Upper lobe of right lung (tissue), 1 donor: Measurements from ENCODE around the gene PRKCA. TPM values are rescaled to one million over a fixed set of nuclear protein-coding genes. Genes with fewer than 3 reads are reported as not detected.

ENCODE experiments used
- ATAC-seq: fragments of 200-7000 bp; cut with Tn5 transposase; one replicate; pipeline ENCODE4 v1.9.1; 2020; ENCODE audit warnings: mild to moderate bottlenecking, moderate library complexity
- DNase-seq: peaks from one replicate; pipeline ENCODE4 v3.0.0-alpha.2; 2020
- H3K27ac ChIP-seq: fragments of 200-600 bp; one replicate; pipeline ENCODE4 v1.8.0; 2022
- H3K27me3 ChIP-seq: fragments of 200-600 bp; one replicate; pipeline ENCODE4 v1.8.0; 2022; ENCODE audit warnings: mild to moderate bottlenecking
- H3K36me3 ChIP-seq: fragments of 200-600 bp; one replicate; pipeline ENCODE4 v1.8.0; 2022
- H3K4me1 ChIP-seq: fragments of 200-600 bp; one replicate; pipeline ENCODE4 v1.8.0; 2022
- H3K4me3 ChIP-seq: fragments of 200-600 bp; one replicate; pipeline ENCODE4 v1.8.0; 2022; ENCODE audit warnings: mild to moderate bottlenecking
- H3K9me3 ChIP-seq: fragments of 200-600 bp; one replicate; pipeline ENCODE4 v1.8.0; 2022
- intact Hi-C: fragments of 100-400 bp; cut with DNase I; formaldehyde crosslinking; loops from one replicate; pipeline ENCODE4 v1.11.0; 2022
- total RNA-seq: library from RNA; stranded (reverse); fragmentation: NEBNext Ultra II Directional; extraction: Animal tissue kit (Norgen Biotek cat#: 25700); gene quantifications from one replicate; pipeline ENCODE4 v1.2.1, GENCODE V29; 2021
- TF ChIP-seq, protein P1 (sequence below): fragments of 200-600 bp; IDR thresholded peaks from one replicate; pipeline ENCODE4 v1.8.0; 2022; ENCODE audit warnings: antibody characterized with exemption
- donor health status: DM: no; HTN: yes; CAD: no; lungs with severe emphysema.

The PRKCA gene
- total RNA-seq, 1 donor from 2014 or later: 43.4 TPM

DNA sequence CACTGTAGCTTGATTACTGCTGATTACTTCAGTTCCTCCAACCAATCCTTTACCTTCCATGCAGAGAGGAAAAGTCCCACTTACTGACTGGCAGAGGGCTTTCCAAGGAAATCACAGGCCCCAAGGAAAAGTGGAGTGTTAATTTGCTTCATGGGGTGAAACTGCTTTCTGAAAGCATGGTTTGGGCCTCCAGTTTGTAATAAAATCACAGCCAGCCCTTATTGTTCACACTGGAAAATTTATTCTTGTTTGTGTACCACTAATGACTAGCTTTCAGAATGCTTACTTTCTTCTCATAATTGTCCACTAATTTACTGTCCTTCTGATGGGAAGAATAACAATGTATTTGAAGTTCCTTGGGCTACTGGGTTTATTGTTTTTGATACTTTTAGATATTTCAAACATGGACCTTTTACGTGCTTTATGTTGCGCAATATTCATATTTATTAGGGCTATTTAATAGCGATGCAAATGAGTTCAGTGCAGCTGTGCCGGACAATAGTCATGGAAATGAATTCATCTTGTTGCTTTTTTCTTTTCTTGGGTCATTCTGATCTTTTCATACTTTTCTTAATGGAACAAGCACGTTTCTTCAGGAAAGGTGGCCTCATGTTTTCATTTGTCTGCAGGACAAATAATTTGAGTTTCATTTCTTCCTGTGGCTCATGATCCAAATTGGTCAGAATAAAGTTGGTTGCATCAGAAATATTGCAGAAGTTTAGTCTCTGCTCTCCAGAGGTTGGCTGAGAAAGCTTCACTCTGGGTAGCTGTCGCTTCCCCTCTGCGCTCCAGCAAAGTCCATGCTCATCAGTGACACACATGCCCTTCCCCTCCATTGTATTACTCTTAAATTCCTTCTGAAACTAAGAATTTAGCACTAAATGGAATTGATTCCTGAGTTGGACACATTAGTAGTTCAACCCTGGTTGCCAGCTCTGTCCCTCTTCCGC, 128.7 kb downstream of the PRKCA start:
- Histone ChIP-seq H3K9me3 (no peaks in the 10 kb centered on the region), H3K4me1 (peaks cover 22% of the 10 kb centered on the region), H3K36me3 (no peaks in the 10 kb centered on the region), H3K4me3 (no peak overlapping the region), H3K27ac (peak overlapping the region; percentile 30), H3K27me3 (no peaks in the 10 kb centered on the region)
- peak; percentile 82 for ATAC-seq
- intact Hi-C loops: no loop called here
- DNase-seq: no peak
- TF ChIP-seq, protein P1, sequence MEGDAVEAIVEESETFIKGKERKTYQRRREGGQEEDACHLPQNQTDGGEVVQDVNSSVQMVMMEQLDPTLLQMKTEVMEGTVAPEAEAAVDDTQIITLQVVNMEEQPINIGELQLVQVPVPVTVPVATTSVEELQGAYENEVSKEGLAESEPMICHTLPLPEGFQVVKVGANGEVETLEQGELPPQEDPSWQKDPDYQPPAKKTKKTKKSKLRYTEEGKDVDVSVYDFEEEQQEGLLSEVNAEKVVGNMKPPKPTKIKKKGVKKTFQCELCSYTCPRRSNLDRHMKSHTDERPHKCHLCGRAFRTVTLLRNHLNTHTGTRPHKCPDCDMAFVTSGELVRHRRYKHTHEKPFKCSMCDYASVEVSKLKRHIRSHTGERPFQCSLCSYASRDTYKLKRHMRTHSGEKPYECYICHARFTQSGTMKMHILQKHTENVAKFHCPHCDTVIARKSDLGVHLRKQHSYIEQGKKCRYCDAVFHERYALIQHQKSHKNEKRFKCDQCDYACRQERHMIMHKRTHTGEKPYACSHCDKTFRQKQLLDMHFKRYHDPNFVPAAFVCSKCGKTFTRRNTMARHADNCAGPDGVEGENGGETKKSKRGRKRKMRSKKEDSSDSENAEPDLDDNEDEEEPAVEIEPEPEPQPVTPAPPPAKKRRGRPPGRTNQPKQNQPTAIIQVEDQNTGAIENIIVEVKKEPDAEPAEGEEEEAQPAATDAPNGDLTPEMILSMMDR: no peak

DNA sequence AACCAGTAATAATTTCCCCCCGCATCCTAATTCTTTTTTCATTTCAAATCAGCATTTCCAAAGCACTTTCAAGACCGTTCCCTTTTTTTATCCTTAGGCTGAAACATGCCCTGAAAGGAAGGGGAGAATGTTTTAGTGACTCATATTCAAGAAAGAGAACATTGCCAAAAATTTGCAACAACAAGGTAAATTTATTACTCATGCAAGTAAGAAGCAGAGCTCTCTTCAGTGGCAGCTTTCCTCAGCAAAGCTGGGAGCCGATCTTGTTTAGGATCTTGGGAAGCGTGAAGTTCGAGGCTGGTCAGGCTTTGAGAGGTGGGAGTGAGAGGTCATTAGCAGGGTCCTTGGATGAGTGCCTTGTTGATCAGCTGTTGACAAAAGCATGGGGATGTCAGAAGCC, 129.5 kb downstream of the PRKCA start:
- ATAC-seq (no peak), DNase-seq (no peak)
- no peaks in the 10 kb centered on the region for H3K9me3 ChIP-seq
- no peaks in the 10 kb centered on the region for H3K36me3 ChIP-seq
- TF ChIP-seq, protein P1: no peak
- H3K27me3 ChIP-seq: no peaks in the 10 kb centered on the region
- intact Hi-C loops: no loop called here
- no peak overlapping the region for H3K4me3 ChIP-seq
- no peak overlapping the region for H3K27ac ChIP-seq
- peaks cover 22% of the 10 kb centered on the region for H3K4me1 ChIP-seq

DNA sequence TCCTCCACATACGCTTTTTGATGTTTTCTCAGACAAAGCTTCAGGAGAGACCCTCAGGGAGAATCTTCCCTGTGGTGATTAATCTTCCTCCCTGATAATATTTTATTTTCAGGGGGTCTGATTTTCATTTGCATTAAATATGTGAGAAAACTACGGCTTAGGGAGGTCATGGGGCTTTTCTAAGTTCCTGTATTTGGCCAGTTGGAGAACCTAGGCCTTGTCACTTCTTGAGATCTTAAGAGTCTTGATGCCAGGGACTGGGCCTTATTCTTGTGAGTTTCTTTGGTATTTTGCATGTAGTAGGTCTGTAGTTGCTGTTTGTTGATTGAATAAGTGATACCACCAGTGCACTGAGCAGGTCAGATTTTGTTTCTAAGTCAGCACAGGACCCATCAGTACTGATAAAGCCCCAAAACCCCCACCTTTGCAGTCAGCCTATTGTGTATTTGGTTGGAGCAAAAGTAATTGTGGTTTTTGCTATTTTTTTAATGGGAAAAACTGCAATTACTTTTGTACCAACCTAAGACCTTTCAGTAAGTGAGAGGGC, 130.1 kb downstream of the PRKCA start:
- Histone ChIP-seq H3K36me3 (no peaks in the 10 kb centered on the region), H3K9me3 (no peaks in the 10 kb centered on the region), H3K4me1 (peaks cover 27% of the 10 kb centered on the region), H3K27ac (no peak overlapping the region), H3K27me3 (no peaks in the 10 kb centered on the region), H3K4me3 (no peak overlapping the region)
- intact Hi-C loops: no loop called here
- no peak for ATAC-seq
- DNase-seq: no peak
- TF ChIP-seq, protein P1: no peak

DNA sequence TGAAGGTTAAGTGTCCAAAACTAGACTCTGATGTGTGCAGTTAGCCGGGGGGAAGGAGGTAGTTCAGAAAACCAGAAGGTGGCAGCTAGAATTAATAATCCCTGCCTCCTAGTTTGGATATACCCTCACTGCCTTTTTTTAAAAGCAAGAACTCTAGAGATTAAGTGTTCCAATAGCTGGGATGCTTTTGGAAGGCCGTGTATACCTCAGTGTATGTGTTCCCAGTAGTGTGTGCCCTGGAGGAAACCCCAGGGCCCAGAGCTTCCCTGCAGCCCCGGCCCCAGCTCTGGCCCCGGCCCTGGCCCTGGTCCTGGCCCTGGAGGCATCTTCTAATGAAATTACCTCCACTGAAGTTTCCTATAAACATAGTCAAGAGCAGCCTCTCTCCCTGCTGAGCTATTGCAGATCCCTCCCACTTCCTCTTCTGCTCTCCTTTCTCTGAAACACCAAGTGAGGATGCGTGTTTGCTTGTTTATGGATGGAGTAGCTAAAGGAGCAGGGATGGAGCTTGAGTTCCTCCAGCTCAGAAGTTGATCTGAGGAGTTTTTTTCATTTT, 130.7 kb downstream of the PRKCA start:
- ATAC-seq: peak; percentile 11
- Histone ChIP-seq H3K9me3 (no peaks in the 10 kb centered on the region), H3K4me1 (peaks cover 27% of the 10 kb centered on the region), H3K36me3 (no peaks in the 10 kb centered on the region), H3K27me3 (no peaks in the 10 kb centered on the region), H3K27ac (no peak overlapping the region), H3K4me3 (no peak overlapping the region)
- intact Hi-C loops: no loop called here
- TF ChIP-seq, protein P1: no peak
- DNase-seq: no peak

DNA sequence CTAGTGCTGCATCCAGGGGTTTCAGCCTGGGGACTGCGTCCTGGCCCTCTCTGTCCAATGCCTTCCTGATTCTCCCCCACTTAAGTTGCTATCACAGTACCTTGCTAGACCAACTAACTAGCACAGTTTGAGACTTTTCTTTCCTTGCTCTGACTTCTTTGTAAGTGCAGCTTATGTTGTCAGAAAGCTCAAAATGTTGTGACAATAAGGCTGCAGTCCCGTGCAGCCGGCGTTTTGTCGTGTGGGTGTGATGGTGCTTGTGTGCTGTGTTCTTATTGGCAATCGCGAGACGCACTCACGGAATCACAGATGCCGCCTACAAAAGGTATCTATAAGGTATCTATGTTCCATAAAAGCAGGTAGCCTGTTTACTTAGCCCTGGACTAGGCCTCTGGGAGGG, 132.8 kb downstream of the PRKCA start:
- intact Hi-C loops: no loop called here
- no peak for ATAC-seq
- TF ChIP-seq, protein P1: no peak
- H3K27ac ChIP-seq: no peak overlapping the region
- H3K4me1 ChIP-seq: peaks cover 27% of the 10 kb centered on the region
- no peaks in the 10 kb centered on the region for H3K36me3 ChIP-seq
- no peaks in the 10 kb centered on the region for H3K27me3 ChIP-seq
- no peak overlapping the region for H3K4me3 ChIP-seq
- DNase-seq: no peak
- no peaks in the 10 kb centered on the region for H3K9me3 ChIP-seq
